H1 (cell line): ENCODE results near the gene ABCC4. TPM values are rescaled to one million over a fixed set of nuclear protein-coding genes. Genes with fewer than 3 reads are reported as not detected.

ENCODE experiments used
- CTCF ChIA-PET: fragments of 300-600 bp; sonication (Branson Sonifier 250); formaldehyde crosslinking; loops from one replicate; lab custom pipeline; 2021; ENCODE audit not compliant: partially characterized antibody; lab: Charles Lee
- POLR2A ChIA-PET: fragments of 300-600 bp; sonication (Branson Sonifier 250); formaldehyde crosslinking; loops from one replicate; lab custom pipeline; 2021; ENCODE audit warnings: inconsistent platforms; ENCODE audit not compliant: partially characterized antibody; lab: Charles Lee
- DNase-seq, 2 experiments: peaks; one replicate each; pipeline versions ENCODE4 v3.0.0 to v3.0.0-alpha.2; 2010 to 2022; ENCODE audit warnings: low spot score in 2 of 2, low read depth in 1 of 2, mixed read lengths in 1 of 2
- FAIRE-seq: peaks from 2 replicates; lab custom pipeline; 2011; peaks lifted over from hg19 to GRCh38; lab: Jason Lieb, UNC
- H2AFZ ChIP-seq: 2 replicates; pipeline ENCODE4 v1.8.1; 2012; ENCODE audit warnings: low read length, inconsistent platforms
- H2AK5ac ChIP-seq: 2 replicates; pipeline ENCODE4 v1.6.1; 2013; ENCODE audit warnings: low read depth, low read length
- H2BK120ac ChIP-seq: replicated peaks from 2 replicates; pipeline ENCODE3; 2013; ENCODE audit warnings: low read depth, low read length, inconsistent platforms
- H2BK12ac ChIP-seq: 2 replicates; pipeline ENCODE4 v1.6.1; 2013; ENCODE audit warnings: low read depth, low read length
- H2BK15ac ChIP-seq: 2 replicates; pipeline ENCODE4 v1.6.1; 2013; ENCODE audit warnings: low read length
- H2BK20ac ChIP-seq: 2 replicates; pipeline ENCODE4 v1.6.1; 2013; ENCODE audit warnings: low read length
- H2BK5ac ChIP-seq: 2 replicates; pipeline ENCODE4 v1.6.1; 2013; ENCODE audit warnings: low read depth, low read length
- H3K14ac ChIP-seq: 2 replicates; pipeline ENCODE4 v1.6.1; 2013; ENCODE audit warnings: inconsistent platforms; ENCODE audit not compliant: insufficient read length
- H3K18ac ChIP-seq: 2 replicates; pipeline ENCODE4 v1.6.1; 2013; ENCODE audit warnings: low read length; ENCODE audit errors: extremely low read depth
- H3K23ac ChIP-seq: 2 replicates; pipeline ENCODE4 v1.6.1; 2013; ENCODE audit warnings: inconsistent platforms; ENCODE audit not compliant: insufficient read length
- H3K23me2 ChIP-seq: 2 replicates; pipeline ENCODE4 v1.6.1; 2013; ENCODE audit warnings: low read depth, low read length
- H3K27ac ChIP-seq: 2 replicates; pipeline ENCODE4 v1.6.1; 2011; ENCODE audit warnings: low read depth, low read length, inconsistent platforms
- H3K27me3 ChIP-seq, 4 experiments: replicated peaks in 1 of 4; 1 replicate in 1 of 4; 2 replicates in 3 of 4; pipeline versions ENCODE4 v1.6.1 to v1.8.1; 2011 to 2013; ENCODE audit warnings: low read length in 3 of 4, mild to moderate bottlenecking in 3 of 4, inconsistent platforms in 2 of 4, mixed read lengths in 2 of 4, moderate library complexity in 1 of 4; ENCODE audit not compliant: control insufficient read depth in 3 of 4, insufficient read depth in 3 of 4; ENCODE audit errors: extremely low read depth in 1 of 4
- H3K36me3 ChIP-seq, 4 experiments: 2 replicates each; pipeline versions ENCODE4 v1.6.1 to v1.8.1; 2011 to 2013; ENCODE audit warnings: mild to moderate bottlenecking in 4 of 4, low read length in 3 of 4, moderate library complexity in 2 of 4, control low read depth in 1 of 4, inconsistent platforms in 1 of 4; ENCODE audit not compliant: insufficient read depth in 4 of 4, control insufficient read depth in 2 of 4
- H3K4ac ChIP-seq: replicated peaks from 2 replicates; pipeline ENCODE3; 2013; ENCODE audit warnings: low read length, low read depth, mixed read lengths, inconsistent platforms; ENCODE audit not compliant: insufficient read length
- H3K4me1 ChIP-seq, 4 experiments: replicated peaks in 1 of 4; 1 replicate in 1 of 4; 2 replicates in 3 of 4; pipeline versions ENCODE4 v1.6.1 to v1.8.1; 2011 to 2013; ENCODE audit warnings: low read length in 3 of 4, inconsistent platforms in 2 of 4, mixed read lengths in 1 of 4; ENCODE audit not compliant: insufficient read depth in 4 of 4, control insufficient read depth in 3 of 4
- H3K4me2 ChIP-seq, 2 experiments: 2 replicates each; pipeline versions ENCODE4 v1.6.1 to v1.8.1; 2011 to 2013; ENCODE audit warnings: low read depth in 2 of 2, low read length in 2 of 2, control low read depth in 1 of 2, inconsistent platforms in 1 of 2, mild to moderate bottlenecking in 1 of 2; ENCODE audit not compliant: insufficient read depth in 1 of 2
- H3K4me3 ChIP-seq, 4 experiments: fragments of 200-600, 300-600 bp in 1 of 4; sonication (generic), shearing (Covaris generic), sonication (Bioruptor Twin) in 1 of 4; 2 replicates each; pipeline versions ENCODE4 v1.5.1 to v1.8.1; 2011 to 2016; ENCODE audit warnings: low read length in 4 of 4, low read depth in 3 of 4, control low read depth in 2 of 4, inconsistent platforms in 2 of 4, mild to moderate bottlenecking in 2 of 4, mixed read lengths in 1 of 4, moderate library complexity in 1 of 4; ENCODE audit not compliant: insufficient read depth in 2 of 4; ENCODE audit errors: extremely low read depth in 1 of 4
- H3K56ac ChIP-seq: replicated peaks from 2 replicates; pipeline ENCODE3; 2013; ENCODE audit warnings: low read depth, mild to moderate bottlenecking, mixed read lengths, low read length, inconsistent platforms; ENCODE audit not compliant: insufficient read length
- H3K79me1 ChIP-seq: 2 replicates; pipeline ENCODE4 v1.6.1; 2013; ENCODE audit warnings: low read depth, low read length, control low read depth
- H3K79me2 ChIP-seq, 2 experiments: 2 replicates each; pipeline versions ENCODE4 v1.6.1 to v1.8.1; 2012 to 2013; ENCODE audit warnings: low read length in 2 of 2, mild to moderate bottlenecking in 2 of 2, inconsistent platforms in 1 of 2; ENCODE audit not compliant: insufficient read depth in 2 of 2, control insufficient read depth in 1 of 2
- H3K9ac ChIP-seq, 4 experiments: replicated peaks in 1 of 4; 1 replicate in 1 of 4; 2 replicates in 3 of 4; pipeline versions ENCODE4 v1.6.1 to v1.8.1; 2011 to 2013; ENCODE audit warnings: low read depth in 3 of 4, low read length in 3 of 4, control low read depth in 2 of 4, mild to moderate bottlenecking in 2 of 4, moderate library complexity in 2 of 4, inconsistent platforms in 1 of 4; ENCODE audit errors: extremely low read depth in 1 of 4
- H3K9me3 ChIP-seq, 2 experiments: 2 replicates each; pipeline versions ENCODE4 v1.6.1 to v1.8.1; 2012 to 2013; ENCODE audit warnings: mild to moderate bottlenecking in 2 of 2, moderate library complexity in 2 of 2, control low read depth in 1 of 2, inconsistent platforms in 1 of 2, low read depth in 1 of 2, low read length in 1 of 2, mixed read lengths in 1 of 2; ENCODE audit not compliant: insufficient read depth in 2 of 2
- H4K20me1 ChIP-seq, 2 experiments: replicated peaks in 1 of 2; 2 replicates each; pipeline versions ENCODE3 to v1.8.1; 2011 to 2013; ENCODE audit warnings: inconsistent platforms in 2 of 2, low read length in 2 of 2, mild to moderate bottlenecking in 1 of 2; ENCODE audit not compliant: insufficient read depth in 2 of 2, control insufficient read depth in 1 of 2
- H4K5ac ChIP-seq: 2 replicates; pipeline ENCODE4 v1.6.1; 2013; ENCODE audit warnings: low read length, low read depth, mixed read lengths, inconsistent platforms; ENCODE audit not compliant: insufficient read length
- H4K8ac ChIP-seq: 2 replicates; pipeline ENCODE4 v1.8.0; 2013; ENCODE audit warnings: mild to moderate bottlenecking, moderate library complexity, low read length, inconsistent platforms; ENCODE audit not compliant: insufficient read depth; ENCODE audit errors: extremely low read depth
- H4K91ac ChIP-seq: replicated peaks from 2 replicates; pipeline ENCODE3; 2013; ENCODE audit warnings: low read length, mixed read lengths, inconsistent platforms; ENCODE audit not compliant: insufficient read length
- BCL11A ChIP-seq, 2 experiments: IDR thresholded peaks; one replicate each; pipeline ENCODE4 v1.6.1; 2011; ENCODE audit warnings: low read depth in 2 of 2, low read length in 2 of 2, mild to moderate bottlenecking in 2 of 2
- KDM1A ChIP-seq: fragments of 200-600, 300-600 bp; sonication (generic); IDR thresholded peaks from 2 replicates; pipeline ENCODE4 v1.7.1; 2016; ENCODE audit warnings: mild to moderate bottlenecking, low read length, borderline replicate concordance
- NANOG ChIP-seq: IDR thresholded peaks from 2 replicates; pipeline ENCODE4 v1.6.1; 2011; ENCODE audit warnings: low read length, low read depth, mild to moderate bottlenecking, inconsistent platforms; ENCODE audit not compliant: insufficient read depth, poor library complexity, severe bottlenecking
- POLR2A ChIP-seq, 2 experiments: IDR thresholded peaks; 1 replicate in 1 of 2; 2 replicates in 1 of 2; pipeline ENCODE4 v1.6.1; 2011; ENCODE audit warnings: low read depth in 2 of 2, low read length in 2 of 2, mild to moderate bottlenecking in 2 of 2; ENCODE audit errors: control extremely low read depth in 1 of 2
- POLR2AphosphoS5 ChIP-seq: IDR thresholded peaks from 2 replicates; pipeline ENCODE4 v1.6.1; 2011; ENCODE audit warnings: low read depth, low read length
- RXRA ChIP-seq: IDR thresholded peaks from 2 replicates; pipeline ENCODE4 v1.6.1; 2011; ENCODE audit warnings: low read depth, mild to moderate bottlenecking, low read length, moderate library complexity; ENCODE audit not compliant: insufficient read depth
- TAF7 ChIP-seq: optimal IDR thresholded peaks from 2 replicates; pipeline ENCODE3; 2011; ENCODE audit warnings: low read depth, mild to moderate bottlenecking, inconsistent platforms, low read length, moderate library complexity, borderline replicate concordance
- WGBS, 2 experiments: shearing (Covaris generic) in 1 of 2; methylation state at CpG; one replicate each; pipeline versions ENCODE4 v1.1.6 to v1.1.7; 2013 to 2015; ENCODE audit warnings: low lambda C conversion rate in 2 of 2, mixed read lengths in 2 of 2, inconsistent platforms in 1 of 2, low coverage in 1 of 2, missing lambda C conversion rate in 1 of 2; ENCODE audit not compliant: insufficient replicate concordance in 2 of 2, insufficient coverage in 1 of 2, insufficient read length in 1 of 2; ENCODE audit errors: extremely low coverage in 1 of 2, missing lambda C conversion rate in 1 of 2; 5-methylcytosine and 5-hydroxymethylcytosine counted together
- polyA plus RNA-seq, 7 experiments: library from polyadenylated mRNA; depleted of rRNA in 3 of 7; stranded (reverse) in 5 of 7; unstranded in 2 of 7; fragments of >200 nt in 5 of 7; fragments of 200-250 nt in 2 of 7; gene quantifications; 1 replicate in 5 of 7; 2 replicates in 1 of 7; 4 replicates in 1 of 7; pipeline versions ENCODE4 v1.2.1 to v1.2.3, GENCODE V29; 2011 to 2013; ENCODE audit warnings: missing spikeins in 2 of 7, mixed read lengths in 2 of 7
- total RNA-seq: library from RNA; stranded (reverse); fragmentation: NEBNext Ultra II Directional; extraction: Animal tissue kit (Norgen Biotek cat#: 25700); gene quantifications from 2 replicates; pipeline ENCODE4 v1.2.1, GENCODE V29; 2021
- TF ChIP-seq, protein P1 (sequence below): IDR thresholded peaks from 2 replicates; pipeline ENCODE4 v1.6.1; 2012; ENCODE audit warnings: low read length, inconsistent platforms
- TF ChIP-seq, protein P2 (sequence below): IDR thresholded peaks from 2 replicates; pipeline ENCODE4 v1.6.1; 2011; ENCODE audit warnings: low read depth, mild to moderate bottlenecking, low read length; ENCODE audit not compliant: insufficient read depth
- TF ChIP-seq, protein P3 (sequence below): IDR thresholded peaks from 2 replicates; pipeline ENCODE4 v1.6.1; 2011; ENCODE audit warnings: low read length, improper control_type of control experiment

ABCC4 gene
- total and polyA plus RNA-seq, 2 of the 8 experiments (the other 6 are each of a cell fraction or from before 2014, with no cell fraction given) = 4.0 to 14.1 TPM

DNA sequence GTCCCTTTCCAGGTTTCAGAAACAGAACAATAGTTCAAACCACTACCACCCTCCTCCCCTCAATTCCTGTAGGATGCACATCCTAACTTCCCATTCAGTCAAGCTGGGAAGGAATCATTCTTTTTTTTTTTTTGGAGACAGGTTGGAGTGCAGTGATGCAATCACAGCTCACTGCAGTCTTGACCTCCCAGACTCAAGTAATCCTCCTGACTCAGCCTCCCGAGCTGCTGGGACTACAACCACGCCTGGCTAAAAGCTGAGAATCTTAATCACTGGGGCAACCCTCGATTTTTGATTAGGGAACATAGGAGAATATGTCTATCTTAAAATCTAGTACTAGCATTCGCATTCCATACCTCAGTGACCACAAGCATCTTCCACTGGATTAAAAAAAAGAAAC lies 146.2 kb downstream of the ABCC4 start:
- H3K56ac ChIP-seq = no peak overlapping the region
- H4K8ac ChIP-seq = no peak overlapping the region
- H3K4me1 ChIP-seq = peaks cover 0 to 10% (median 3%) of the 10 kb centered on the region in 4 experiments; a peak in 3 of 7 replicates
- no peak overlapping the region for H2BK20ac ChIP-seq
- H3K27me3 ChIP-seq = peaks cover 0 to 3% (median under 1%) of the 10 kb centered on the region in 4 experiments; a peak in 4 of 7 replicates
- ChIA-PET CTCF (interaction anchor here (0.6 to 3.6 kb wide), 14 partner anchors 21 to 495 kb away, joined by 3 to 16 read pairs (median 4); no protein-coding TSS in a partner anchor), POLR2A (no interaction called here)
- 87% methylated on average over 4 of the region's 4 CpGs; no CpG with 5 or more reads in 1 of the 2 experiments for WGBS, 2 experiments
- FAIRE-seq = no peak
- H3K14ac ChIP-seq = no peak overlapping the region
- no peak overlapping the region for H2BK5ac ChIP-seq
- H3K23me2 ChIP-seq = no peaks in the 10 kb centered on the region
- H3K9me3 ChIP-seq = no peaks in the 10 kb centered on the region
- H2BK12ac ChIP-seq = 0 out of 2 replicates have a peak overlapping the region, but pooled peaks have one; percentile 29
- no peak overlapping the region for H3K4ac ChIP-seq
- no peak overlapping the region for H3K23ac ChIP-seq
- H2BK15ac ChIP-seq = no peak overlapping the region
- H2BK120ac ChIP-seq = no peak overlapping the region
- DNase-seq = no peak
- no peaks in the 10 kb centered on the region for H3K79me1 ChIP-seq
- no peak overlapping the region for H3K4me3 ChIP-seq
- H3K18ac ChIP-seq = no peak overlapping the region
- no peak overlapping the region for H3K4me2 ChIP-seq
- H4K20me1 ChIP-seq = no peaks in the 10 kb centered on the region
- H3K36me3 ChIP-seq = no peaks in the 10 kb centered on the region
- no peak overlapping the region for H4K91ac ChIP-seq
- H4K5ac ChIP-seq = no peak overlapping the region
- H3K9ac ChIP-seq = no peak overlapping the region
- no peaks in the 10 kb centered on the region for H3K79me2 ChIP-seq
- H3K27ac ChIP-seq = no peak overlapping the region
- H2AK5ac ChIP-seq = no peak overlapping the region
- no peak overlapping the region for H2AFZ ChIP-seq
- TF ChIP-seq NANOG (no peak), TAF7 (no peak), BCL11A (IDR thresholded peaks at IDR 0.05; ENCODE audit: low read depth in 2 of 2, low read length in 2 of 2) (no peak), KDM1A (peak; percentile 34; the same call in 1 of the 2 replicates), POLR2AphosphoS5 (no peak), POLR2A (IDR thresholded peaks at IDR 0.05; ENCODE audit: control extremely low read depth in 1 of 2, low read depth in 2 of 2, low read length in 2 of 2) (no peak), RXRA (no peak)
- TF ChIP-seq, protein P1, sequence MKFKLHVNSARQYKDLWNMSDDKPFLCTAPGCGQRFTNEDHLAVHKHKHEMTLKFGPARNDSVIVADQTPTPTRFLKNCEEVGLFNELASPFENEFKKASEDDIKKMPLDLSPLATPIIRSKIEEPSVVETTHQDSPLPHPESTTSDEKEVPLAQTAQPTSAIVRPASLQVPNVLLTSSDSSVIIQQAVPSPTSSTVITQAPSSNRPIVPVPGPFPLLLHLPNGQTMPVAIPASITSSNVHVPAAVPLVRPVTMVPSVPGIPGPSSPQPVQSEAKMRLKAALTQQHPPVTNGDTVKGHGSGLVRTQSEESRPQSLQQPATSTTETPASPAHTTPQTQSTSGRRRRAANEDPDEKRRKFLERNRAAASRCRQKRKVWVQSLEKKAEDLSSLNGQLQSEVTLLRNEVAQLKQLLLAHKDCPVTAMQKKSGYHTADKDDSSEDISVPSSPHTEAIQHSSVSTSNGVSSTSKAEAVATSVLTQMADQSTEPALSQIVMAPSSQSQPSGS = no peak
- TF ChIP-seq, protein P2, sequence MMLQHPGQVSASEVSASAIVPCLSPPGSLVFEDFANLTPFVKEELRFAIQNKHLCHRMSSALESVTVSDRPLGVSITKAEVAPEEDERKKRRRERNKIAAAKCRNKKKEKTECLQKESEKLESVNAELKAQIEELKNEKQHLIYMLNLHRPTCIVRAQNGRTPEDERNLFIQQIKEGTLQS = 0 out of 2 replicates have a peak, but pooled peaks have one; percentile 36
- TF ChIP-seq, protein P3, sequence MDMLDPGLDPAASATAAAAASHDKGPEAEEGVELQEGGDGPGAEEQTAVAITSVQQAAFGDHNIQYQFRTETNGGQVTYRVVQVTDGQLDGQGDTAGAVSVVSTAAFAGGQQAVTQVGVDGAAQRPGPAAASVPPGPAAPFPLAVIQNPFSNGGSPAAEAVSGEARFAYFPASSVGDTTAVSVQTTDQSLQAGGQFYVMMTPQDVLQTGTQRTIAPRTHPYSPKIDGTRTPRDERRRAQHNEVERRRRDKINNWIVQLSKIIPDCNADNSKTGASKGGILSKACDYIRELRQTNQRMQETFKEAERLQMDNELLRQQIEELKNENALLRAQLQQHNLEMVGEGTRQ = no peak
